ENCODE results near the gene GTPBP10.

GRCh38 chr7:90309872-90310271 is 36.6 kb upstream of the GTPBP10 start:
- TF ChIP-seq CTCF (IDR thresholded peaks at IDR 0.05) = no peak
- no peak for TF ChIP-seq EZH2 (IDR thresholded peaks at IDR 0.05; ENCODE audit: borderline replicate concordance, insufficient read depth, low read depth, low read length, poor library complexity, severe bottlenecking)
